HG03196 (cell line): ENCODE results near the gene SEPTIN2.
"Not testable (repeated sequence)": the region's sequence is repeated elsewhere in the genome, so short reads cannot be mapped to it uniquely, and the experiment has no call there.

Experiments used
- ATAC-seq: cut with Tn5 transposase; IDR thresholded peaks from one replicate; pipeline ENCODE4 v1.9.1; 2021; ENCODE audit not compliant: unreplicated experiment

The SEPTIN2 gene

GRCh38 chr2:241286348-241287090, 29.2 kb upstream of the SEPTIN2 start:
- ATAC-seq, result no peak

GRCh38 chr2:241288324-241288888, 27.3 kb upstream of the SEPTIN2 start:
- ATAC-seq, result no peak

GRCh38 chr2:241289053-241289452, 26.7 kb upstream of the SEPTIN2 start:
- no peak for ATAC-seq

GRCh38 chr2:241289597-241289996, 26.1 kb upstream of the SEPTIN2 start:
- no peak for ATAC-seq

- no peak for ATAC-seq
Observed at GRCh38 chr2:241291153-241291552, 24.6 kb upstream of the SEPTIN2 start.

GRCh38 chr2:241291977-241292376, 23.7 kb upstream of the SEPTIN2 start:
- no peak for ATAC-seq

- not testable (repeated sequence) for ATAC-seq
Observed at GRCh38 chr2:241293378-241293797, 22.3 kb upstream of the SEPTIN2 start.

GRCh38 chr2:241295326-241296095, 20.2 kb upstream of the SEPTIN2 start:
- ATAC-seq, result no peak

- ATAC-seq, result no peak
Observed at GRCh38 chr2:241296767-241297166, 19.0 kb upstream of the SEPTIN2 start.

- ATAC-seq, result no peak
Observed at GRCh38 chr2:241298673-241299072, 17.1 kb upstream of the SEPTIN2 start.

- no peak for ATAC-seq
Observed at GRCh38 chr2:241300000-241300399, 15.7 kb upstream of the SEPTIN2 start.

GRCh38 chr2:241302083-241302482, 13.6 kb upstream of the SEPTIN2 start:
- no peak for ATAC-seq

GRCh38 chr2:241302759-241303651, 12.7 kb upstream of the SEPTIN2 start:
- no peak for ATAC-seq

- no peak for ATAC-seq
Observed at GRCh38 chr2:241304039-241304670, 11.6 kb upstream of the SEPTIN2 start.

- no peak for ATAC-seq
Observed at GRCh38 chr2:241307055-241307454, 8.7 kb upstream of the SEPTIN2 start.

GRCh38 chr2:241308267-241308666, 7.5 kb upstream of the SEPTIN2 start:
- ATAC-seq, result no peak

- no peak for ATAC-seq
Observed at GRCh38 chr2:241308832-241309500, 6.8 kb upstream of the SEPTIN2 start.

GRCh38 chr2:241309684-241310117, 6.0 kb upstream of the SEPTIN2 start:
- ATAC-seq, result peak; percentile 51

- ATAC-seq, result no peak
Observed at GRCh38 chr2:241310917-241311566, 4.7 kb upstream of the SEPTIN2 start.
